ENCODE measurements around the gene ZMYND10. TPM values are rescaled to one million over a fixed set of nuclear protein-coding genes. Genes with fewer than 3 reads are reported as not detected.

ZMYND10 gene
- total RNA-seq, 8 experiments from 2014 or later: 0.76 to 91.1 (median 2.2) TPM

- H3K27ac ChIP-seq: no peak overlapping the region
- no peak overlapping the region for H3K4me3 ChIP-seq
- peaks cover 21 to 23% of the 10 kb centered on the region in 2 donors for H3K4me1 ChIP-seq (replicated peaks in 1 of 2)
- no peak for ATAC-seq (replicated peaks in 6 of 8)
- in situ Hi-C loops (cut with MboI; ENCODE audit: low pct_unique_long_range_greater_than_20kb in 2 of 9, low sequenced_read_pairs in 9 of 9, unreplicated experiment in 9 of 9): loop anchor here in 3 of 9 experiments (10.0 kb wide), 2 partner anchors 205 to 215 kb away; no protein-coding TSS in a partner anchor
- WGBS, 10 experiments: 59 to 98% (median 87%) methylated on average over 3 to 10 of the region's 14 CpGs; no CpG with 5 or more reads in 3 of the 10 experiments
Observed at GRCh38 chr3:50339485-50340146, 5.9 kb downstream of the ZMYND10 start.

- 0 to 100% (median 83%) methylated on average over 2 to 5 of the region's 5 CpGs for WGBS, 10 experiments
- in situ Hi-C loops (cut with MboI; ENCODE audit: low pct_unique_long_range_greater_than_20kb in 2 of 9, low sequenced_read_pairs in 9 of 9, unreplicated experiment in 9 of 9): no loop called here
- ATAC-seq (replicated peaks in 6 of 8): no peak
- Histone ChIP-seq H3K27ac (no peak overlapping the region), H3K4me1 (replicated peaks in 1 of 2) (peaks cover 21 to 23% of the 10 kb centered on the region in 2 donors), H3K4me3 (no peak overlapping the region)
Observed at GRCh38 chr3:50338965-50339364, 6.6 kb downstream of the ZMYND10 start.

GRCh38 chr3:50337175-50337861, 8.2 kb downstream of the ZMYND10 start:
- in situ Hi-C loops (cut with MboI; ENCODE audit: low pct_unique_long_range_greater_than_20kb in 2 of 9, low sequenced_read_pairs in 9 of 9, unreplicated experiment in 9 of 9): no loop called here
- 0 to 4% (median 0%) methylated on average over 1 to 10 of the region's 79 CpGs; no CpG with 5 or more reads in 6 of the 10 experiments for WGBS, 10 experiments
- peaks cover 21 to 23% of the 10 kb centered on the region in 2 donors for H3K4me1 ChIP-seq (replicated peaks in 1 of 2)
- ATAC-seq (replicated peaks in 6 of 8): peak; percentile 73 to 90 (median 86)
- H3K4me3 ChIP-seq: peak overlapping the region; percentile 54 to 80 (median 61)
- peak overlapping the region; percentile 90 to 94 for H3K27ac ChIP-seq

- H3K4me3 ChIP-seq: peak overlapping the region; percentile 54 to 80 (median 61)
- ATAC-seq (replicated peaks in 6 of 8): peak in 3 of 8 experiments; percentile 1 to 47 (median 47)
- H3K27ac ChIP-seq: peak overlapping the region; percentile 90 to 94
- 0 to 4% (median 0%) methylated on average over 1 to 11 of the region's 31 CpGs; no CpG with 5 or more reads in 4 of the 10 experiments for WGBS, 10 experiments
- in situ Hi-C loops (cut with MboI; ENCODE audit: low pct_unique_long_range_greater_than_20kb in 2 of 9, low sequenced_read_pairs in 9 of 9, unreplicated experiment in 9 of 9): no loop called here
- peaks cover 21 to 23% of the 10 kb centered on the region in 2 donors for H3K4me1 ChIP-seq (replicated peaks in 1 of 2)
Observed at GRCh38 chr3:50336452-50337174, 8.9 kb downstream of the ZMYND10 start.

- peaks cover 18 to 20% of the 10 kb centered on the region in 2 donors for H3K4me1 ChIP-seq (replicated peaks in 1 of 2)
- 52 to 100% (median 83%) methylated on average over 1 to 4 of the region's 5 CpGs; no CpG with 5 or more reads in 1 of the 10 experiments for WGBS, 10 experiments
- ATAC-seq (replicated peaks in 6 of 8): no peak
- no peak overlapping the region for H3K4me3 ChIP-seq
- no peak overlapping the region for H3K27ac ChIP-seq
- in situ Hi-C loops (cut with MboI; ENCODE audit: low pct_unique_long_range_greater_than_20kb in 2 of 9, low sequenced_read_pairs in 9 of 9, unreplicated experiment in 9 of 9): no loop called here
Observed at GRCh38 chr3:50334339-50335075, 11.0 kb downstream of the ZMYND10 start.

GRCh38 chr3:50333744-50334328, 11.7 kb downstream of the ZMYND10 start:
- in situ Hi-C loops (cut with MboI; ENCODE audit: low pct_unique_long_range_greater_than_20kb in 2 of 9, low sequenced_read_pairs in 9 of 9, unreplicated experiment in 9 of 9): no loop called here
- H3K4me3 ChIP-seq: no peak overlapping the region
- peak in 2 of 8 experiments; percentile 1 to 11 for ATAC-seq (replicated peaks in 6 of 8)
- no peak overlapping the region for H3K27ac ChIP-seq
- WGBS, 10 experiments: 27 to 94% (median 60%) methylated on average over 1 to 9 of the region's 12 CpGs; no CpG with 5 or more reads in 3 of the 10 experiments
- peaks cover 18 to 20% of the 10 kb centered on the region in 2 donors for H3K4me1 ChIP-seq (replicated peaks in 1 of 2)

GRCh38 chr3:50331364-50331907, 14.1 kb downstream of the ZMYND10 start:
- no peak for ATAC-seq (replicated peaks in 6 of 8)
- Histone ChIP-seq H3K4me3 (no peak overlapping the region), H3K4me1 (replicated peaks in 1 of 2) (peaks cover 15 to 21% of the 10 kb centered on the region in 2 donors), H3K27ac (no peak overlapping the region)
- in situ Hi-C loops (cut with MboI; ENCODE audit: low pct_unique_long_range_greater_than_20kb in 2 of 9, low sequenced_read_pairs in 9 of 9, unreplicated experiment in 9 of 9): no loop called here
- WGBS, 10 experiments: 85 to 100% (median 100%) methylated on average over 1 to 8 of the region's 19 CpGs; no CpG with 5 or more reads in 4 of the 10 experiments

- Histone ChIP-seq H3K4me1 (replicated peaks in 1 of 2) (peaks cover 7 to 12% of the 10 kb centered on the region in 2 donors), H3K4me3 (no peak overlapping the region), H3K27ac (no peak overlapping the region)
- 60 to 100% (median 96%) methylated on average over 1 to 4 of the region's 10 CpGs; no CpG with 5 or more reads in 4 of the 10 experiments for WGBS, 10 experiments
- no peak for ATAC-seq (replicated peaks in 6 of 8)
- in situ Hi-C loops (cut with MboI; ENCODE audit: low pct_unique_long_range_greater_than_20kb in 2 of 9, low sequenced_read_pairs in 9 of 9, unreplicated experiment in 9 of 9): no loop called here
Observed at GRCh38 chr3:50330330-50330729, 15.2 kb downstream of the ZMYND10 start.

GRCh38 chr3:50327943-50328691, 17.4 kb downstream of the ZMYND10 start, which contains the start of gene TUSC2:
Gene TUSC2 (minus strand): TSS chr3:50328223. CDS start chr3:50328099, 124 bp downstream.
- H3K27ac ChIP-seq: peak within 1 kb of the TSS; percentile 72 to 87
- peak; percentile 86 to 94 (median 88) for ATAC-seq (replicated peaks in 6 of 8)
- 0 to 44% (median 12%) methylated on average over 1 to 17 of the region's 55 CpGs; no CpG with 5 or more reads in 2 of the 10 experiments for WGBS, 10 experiments
- in situ Hi-C loops (cut with MboI; ENCODE audit: low pct_unique_long_range_greater_than_20kb in 2 of 9, low sequenced_read_pairs in 9 of 9, unreplicated experiment in 9 of 9): no loop called here
- peak within 1 kb of the TSS; percentile 87 to 97 (median 92) for H3K4me3 ChIP-seq
- peaks cover 7 to 12% of the 10 kb centered on the region in 2 donors for H3K4me1 ChIP-seq (replicated peaks in 1 of 2)

- H3K27ac ChIP-seq: peak overlapping the region in 1 of 2 donors; percentile 72
- peak overlapping the region; percentile 87 to 97 (median 92) for H3K4me3 ChIP-seq
- 0 to 83% (median 80%) methylated on average over 1 of the region's 4 CpGs; no CpG with 5 or more reads in 7 of the 10 experiments for WGBS, 10 experiments
- ATAC-seq (replicated peaks in 6 of 8): no peak
- in situ Hi-C loops (cut with MboI; ENCODE audit: low pct_unique_long_range_greater_than_20kb in 2 of 9, low sequenced_read_pairs in 9 of 9, unreplicated experiment in 9 of 9): no loop called here
- H3K4me1 ChIP-seq (replicated peaks in 1 of 2): peaks cover 12 to 20% of the 10 kb centered on the region in 2 donors
Observed at GRCh38 chr3:50327129-50327528, 18.4 kb downstream of the ZMYND10 start.

GRCh38 chr3:50326182-50326541, 19.4 kb downstream of the ZMYND10 start:
- Histone ChIP-seq H3K4me3 (no peak overlapping the region), H3K27ac (no peak overlapping the region), H3K4me1 (replicated peaks in 1 of 2) (peaks cover 16 to 24% of the 10 kb centered on the region in 2 donors)
- no peak for ATAC-seq (replicated peaks in 6 of 8)
- in situ Hi-C loops (cut with MboI; ENCODE audit: low pct_unique_long_range_greater_than_20kb in 2 of 9, low sequenced_read_pairs in 9 of 9, unreplicated experiment in 9 of 9): no loop called here
- WGBS, 10 experiments: 85 to 100% (median 90%) methylated on average over 3 to 5 of the region's 8 CpGs; no CpG with 5 or more reads in 7 of the 10 experiments

All from motor neuron (in vitro differentiated cells).